Activated naive CD4-positive, alpha-beta T cell treated with anti-CD3 and anti-CD28 coated beads, Interleukin-2, amount 50 U/mL, for 16 hours (primary cell): Measurements from ENCODE around the gene IDE.
"Not testable (repeated sequence)": the region's sequence is repeated elsewhere in the genome, so short reads cannot be mapped to it uniquely, and the experiment has no call there.

Experiments used
- DNase-seq: peaks from one replicate; pipeline ENCODE4 v3.0.0-alpha.2; 2020

The IDE gene

DNA sequence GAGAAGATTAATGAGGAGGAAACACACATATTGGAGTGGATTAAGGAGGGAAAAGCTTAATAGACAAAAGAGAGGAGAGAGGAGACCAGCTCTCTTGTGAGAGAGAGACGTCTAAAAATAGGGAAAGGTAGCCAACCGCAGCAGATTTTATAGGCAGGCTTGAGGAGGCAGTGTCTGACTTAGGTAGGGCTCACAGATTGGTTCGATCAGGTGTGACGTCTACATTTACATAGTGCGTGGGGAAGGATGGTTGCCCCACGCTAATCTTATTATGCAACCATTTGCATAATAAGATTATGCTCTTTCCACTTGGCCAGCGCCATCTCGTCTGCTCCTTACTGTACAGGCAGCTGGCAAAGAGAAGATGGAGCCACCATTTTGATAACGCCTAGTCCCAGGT lies 160.9 kb downstream of the IDE start:
- DNase-seq = no peak

DNA sequence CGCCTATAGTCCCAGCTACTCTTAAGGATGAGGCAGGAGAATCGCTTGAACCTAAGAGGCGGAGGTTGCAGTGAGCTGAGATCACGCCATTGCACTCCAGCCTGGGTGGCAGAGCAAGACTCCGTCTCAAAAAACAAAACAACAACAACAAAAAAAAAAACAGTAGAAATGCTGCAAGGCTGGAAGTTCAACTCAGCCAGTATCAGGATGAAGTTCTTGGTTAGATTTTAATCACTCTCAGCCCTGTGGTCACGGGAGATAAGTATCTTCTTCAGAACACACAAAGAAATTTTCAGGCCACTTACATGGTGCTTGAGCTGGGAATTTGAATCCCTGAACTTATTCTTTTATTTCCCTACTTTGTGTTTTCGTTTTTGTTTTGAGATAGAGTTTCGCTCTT lies 162.5 kb downstream of the IDE start:
- DNase-seq = no peak

DNA sequence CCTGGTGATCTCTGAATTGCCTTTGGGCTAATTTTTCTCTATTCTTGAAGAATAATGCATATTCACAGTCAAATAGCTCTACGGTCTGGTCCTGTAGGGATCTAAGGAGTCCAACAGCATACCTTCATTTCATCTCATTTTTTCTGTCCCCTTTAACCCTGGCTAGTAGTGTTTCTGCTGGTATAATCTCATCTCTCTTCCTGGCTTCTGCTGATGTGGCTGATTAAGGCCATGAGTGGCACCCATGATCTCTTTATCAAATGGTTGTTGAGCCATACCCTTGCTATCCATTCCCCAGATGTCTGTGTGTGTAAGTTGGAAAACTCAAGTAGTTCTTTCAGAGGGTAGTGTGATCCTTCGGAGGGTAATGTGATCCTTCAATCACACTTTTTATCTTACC lies 163.4 kb downstream of the IDE start:
- no peak for DNase-seq

DNA sequence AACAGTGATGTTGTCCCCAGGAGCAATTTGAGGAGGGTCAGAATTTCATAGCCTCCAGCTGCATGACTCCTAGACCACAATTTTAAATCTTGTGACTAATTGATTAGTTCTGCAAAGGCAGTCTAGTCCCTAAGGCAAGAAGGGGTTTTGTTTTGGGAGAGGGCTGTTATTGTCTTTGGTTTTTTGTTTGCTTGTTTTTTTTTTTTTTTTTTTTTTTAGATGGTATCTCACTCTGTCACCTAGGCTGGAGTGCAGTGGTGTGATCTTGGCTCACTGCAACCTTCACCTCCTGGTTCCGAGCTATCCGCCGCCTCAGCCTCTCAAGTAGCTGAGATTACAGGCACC lies 165.9 kb downstream of the IDE start:
- no peak for DNase-seq

DNA sequence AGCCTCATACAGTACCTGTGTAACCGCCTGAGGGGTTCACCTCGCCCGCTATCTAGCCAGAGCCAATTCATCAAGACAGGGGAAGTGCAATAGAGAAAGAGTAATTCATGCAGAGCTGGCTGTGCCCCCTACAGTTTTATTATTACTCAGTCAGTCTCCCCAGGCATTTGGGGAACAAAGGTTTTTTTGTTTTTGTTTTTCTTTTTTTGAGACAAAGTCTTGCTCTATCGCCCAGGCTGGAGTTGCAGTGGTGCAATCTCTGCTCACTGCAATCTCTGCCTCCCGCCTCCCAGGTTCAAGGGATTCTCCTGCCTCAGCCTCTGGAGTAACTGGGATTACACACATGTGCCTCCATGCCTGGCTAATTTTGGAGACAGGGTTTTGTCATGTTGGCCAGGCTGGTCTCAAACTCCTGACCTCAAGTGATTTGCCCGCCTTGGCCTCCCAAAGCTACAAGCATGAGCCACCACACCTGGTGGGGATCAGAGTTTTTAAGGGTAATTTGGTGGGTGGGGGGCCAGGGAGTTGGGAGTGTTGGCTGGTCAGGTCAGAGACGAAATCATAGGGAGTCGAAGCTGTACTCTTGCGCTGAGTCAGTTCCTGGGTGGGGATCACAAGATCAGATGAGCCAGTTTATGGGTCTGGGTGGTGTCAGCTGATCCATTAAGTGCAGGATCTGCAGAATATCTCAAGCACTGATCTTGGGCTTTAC lies 166.4 kb downstream of the IDE start:
- no peak for DNase-seq

DNA sequence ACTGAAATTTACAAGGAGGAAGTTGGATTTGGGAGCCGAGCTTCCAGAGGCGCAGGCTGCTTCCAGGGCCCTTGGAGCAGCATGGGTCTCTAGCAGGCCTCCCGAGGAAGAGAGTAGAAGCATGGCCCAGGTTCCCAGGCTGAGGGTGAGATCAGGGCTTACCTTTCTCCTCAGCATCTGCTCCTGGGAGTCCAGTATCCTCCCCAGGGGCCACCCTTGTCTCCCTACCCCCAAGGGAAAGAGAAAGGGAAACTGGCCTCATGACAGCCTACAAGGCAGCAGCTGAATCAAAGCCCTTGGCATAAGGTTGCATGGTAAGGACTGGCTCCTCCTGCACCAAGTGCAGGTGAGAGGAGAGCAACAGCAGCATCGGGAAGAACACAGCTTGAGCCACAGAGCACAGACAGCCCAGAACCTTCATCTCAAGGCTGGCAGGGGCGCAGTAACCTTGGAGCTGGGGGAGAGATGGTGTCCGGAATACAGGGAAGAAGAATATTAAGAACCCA lies 168.4 kb downstream of the IDE start:
- no peak for DNase-seq

DNA sequence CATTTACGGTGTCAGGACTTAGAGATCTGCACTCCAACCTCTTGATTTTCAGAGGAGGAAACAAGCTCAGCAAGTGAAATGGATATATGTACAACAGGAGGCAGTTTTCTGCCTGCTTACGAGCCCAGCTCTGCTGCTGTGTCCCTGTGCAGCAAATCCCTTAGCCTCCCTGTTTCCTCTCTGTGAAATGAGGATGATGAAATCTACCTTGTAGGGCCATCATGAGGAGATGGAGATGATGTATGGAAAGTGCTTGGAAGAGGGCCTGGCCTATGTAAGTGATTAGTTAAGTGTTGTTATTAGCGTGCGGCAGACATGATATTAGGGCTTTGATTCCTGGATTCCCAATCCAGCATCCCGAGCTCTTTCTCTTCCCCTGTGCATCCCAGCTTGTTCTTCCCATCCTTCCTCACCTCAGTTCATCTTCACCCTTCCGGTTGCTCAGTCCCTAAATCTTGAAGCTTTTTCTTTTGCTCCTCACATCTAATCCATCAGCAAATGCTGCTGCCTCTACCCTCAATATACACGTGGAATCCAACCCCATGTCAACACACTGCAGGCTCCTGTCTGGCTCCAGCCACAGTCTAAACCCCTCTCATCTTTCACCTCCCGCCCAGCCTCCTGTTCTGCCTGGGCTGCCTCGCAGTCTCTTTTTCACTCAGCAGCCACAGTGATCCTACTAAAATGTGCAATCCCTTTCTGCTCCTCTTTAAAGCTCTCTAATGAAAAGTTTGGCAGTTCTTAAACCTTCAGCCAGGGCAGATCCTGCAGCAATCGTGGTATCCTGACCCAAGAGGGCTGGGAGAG lies 169.1 kb downstream of the IDE start:
- DNase-seq = no peak

DNA sequence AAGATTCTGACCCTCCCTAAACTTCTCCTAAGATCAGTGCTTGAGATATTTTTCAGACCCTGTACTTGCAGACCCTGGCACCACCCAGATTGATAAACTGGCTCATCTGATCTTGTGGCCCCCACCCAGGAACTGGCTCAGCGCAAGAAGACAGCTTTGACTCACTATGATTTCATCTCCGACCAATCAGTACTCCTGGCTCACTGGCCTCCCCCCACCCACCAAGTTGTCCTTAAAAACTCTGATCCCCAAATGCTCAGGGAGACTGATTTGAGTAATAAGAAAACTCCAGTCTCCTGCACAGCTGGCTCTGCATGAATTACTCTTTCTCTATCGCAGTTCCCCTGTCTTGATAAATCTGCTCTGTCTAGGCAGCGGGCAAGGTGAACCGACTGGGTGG lies 171.7 kb downstream of the IDE start:
- DNase-seq = not testable (repeated sequence)
